Activated T-cell treated with anti-CD3 and anti-CD28 coated beads for 24 hours (primary cell): Measurements from ENCODE around the gene TUBA1C.
A peak's percentile ranks its signal among the peaks of the same experiment; 100 is the strongest.
"Not testable (repeated sequence)": the region's sequence is repeated elsewhere in the genome, so short reads cannot be mapped to it uniquely, and the experiment has no call there.

ENCODE experiments used
- DNase-seq: peaks from one replicate; pipeline ENCODE4 v3.0.0-alpha.2; 2020; ENCODE audit warnings: low read depth

Gene TUBA1C

DNA sequence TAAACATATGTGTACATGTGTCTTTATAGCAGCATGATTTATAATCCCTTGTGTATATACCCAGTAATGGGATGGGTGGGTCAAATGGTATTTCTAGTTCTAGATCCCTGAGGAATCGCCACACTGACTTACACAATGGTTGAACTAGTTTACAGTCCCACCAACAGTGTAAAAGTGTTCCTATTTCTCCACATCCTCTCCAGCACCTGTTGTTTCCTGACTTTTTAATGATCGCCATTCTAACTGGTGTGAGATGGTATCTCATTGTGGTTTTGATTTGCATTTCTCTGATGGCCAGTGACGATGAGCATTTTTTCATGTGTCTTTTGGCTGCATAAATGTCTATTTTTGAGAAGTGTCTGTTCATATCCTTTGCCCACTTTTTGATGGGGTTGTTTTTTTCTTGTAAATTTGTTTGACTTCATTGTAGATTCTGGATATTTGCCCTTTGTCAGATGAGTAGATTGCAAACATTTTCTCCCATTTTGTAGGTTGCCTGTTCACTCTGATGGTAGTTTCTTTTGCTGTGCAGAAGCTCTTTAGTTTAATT, 45.6 kb downstream of the TUBA1C start:
- not testable (repeated sequence) for DNase-seq

DNA sequence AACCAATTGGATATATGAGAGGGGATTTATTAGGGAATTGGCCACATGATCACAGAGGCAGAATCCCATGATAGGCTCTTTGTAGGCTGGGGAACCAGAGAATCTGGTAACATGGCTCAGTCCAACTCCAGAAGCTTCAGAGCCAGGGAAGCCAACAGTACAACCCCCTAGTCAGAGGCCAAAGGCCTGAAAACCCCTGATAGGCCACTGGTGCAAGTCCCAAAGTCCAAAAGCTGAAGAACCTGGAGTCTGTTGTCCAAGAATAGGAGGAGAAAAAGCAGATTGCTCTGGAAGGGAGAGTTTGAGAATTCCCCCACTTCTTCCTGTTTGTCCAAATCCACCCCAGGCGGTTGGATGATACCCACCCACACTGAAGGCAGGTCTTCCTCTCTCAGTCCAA, 49.9 kb downstream of the TUBA1C start:
- no peak for DNase-seq

DNA sequence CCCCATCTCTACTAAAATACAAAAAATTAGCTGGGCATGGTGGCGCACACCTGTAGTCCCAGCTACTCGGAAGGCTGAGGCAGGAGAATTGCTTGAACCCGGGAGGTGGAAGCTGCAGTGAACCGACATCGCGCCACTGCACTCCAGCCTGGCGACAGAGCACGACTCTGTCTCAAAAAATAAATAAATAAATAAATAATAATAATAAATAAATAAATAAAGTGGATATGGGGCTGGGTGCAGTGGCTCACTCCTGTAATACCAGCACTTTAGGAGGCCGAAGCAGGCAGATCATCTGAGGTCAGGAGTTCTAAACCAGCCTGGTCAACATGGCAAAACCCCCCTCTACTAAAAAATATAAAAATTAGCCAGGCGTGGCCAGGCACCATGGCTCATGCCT, 52.2 kb downstream of the TUBA1C start:
- DNase-seq, result not testable (repeated sequence)

DNA sequence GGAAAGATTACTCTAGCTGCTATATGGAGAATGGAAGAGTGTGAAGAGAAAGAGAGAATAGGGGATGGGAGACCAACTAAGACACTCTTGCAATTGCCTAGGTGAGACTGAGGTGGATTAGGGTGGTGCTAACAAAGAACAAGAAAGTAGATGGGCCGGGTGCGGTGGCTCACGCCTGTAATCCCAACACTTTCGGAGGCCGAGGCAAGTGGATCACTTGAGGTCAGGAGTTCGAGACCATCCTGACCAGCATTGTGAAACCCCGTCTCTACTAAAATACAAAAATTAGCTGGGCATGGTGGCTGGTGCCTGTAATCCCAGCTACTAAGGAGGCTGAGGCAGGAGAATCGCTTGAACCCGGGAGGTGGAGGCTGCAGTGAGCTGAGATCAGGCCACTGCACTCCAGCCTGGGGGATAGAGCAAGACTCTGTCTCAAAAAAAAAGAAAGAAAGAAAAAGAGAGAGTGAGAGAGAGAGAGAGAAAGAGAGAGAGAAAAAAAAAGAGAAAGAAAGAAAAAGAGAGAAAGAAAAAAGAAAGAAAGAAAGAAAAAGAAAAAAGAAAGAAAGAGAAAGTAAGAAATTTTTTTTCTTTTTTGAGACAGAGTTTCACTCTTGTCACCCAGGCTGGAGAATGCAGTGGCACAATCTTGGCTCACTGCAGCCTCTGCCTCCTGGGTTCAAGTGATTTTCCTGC, 55.7 kb downstream of the TUBA1C start:
- DNase-seq, result not testable (repeated sequence)

DNA sequence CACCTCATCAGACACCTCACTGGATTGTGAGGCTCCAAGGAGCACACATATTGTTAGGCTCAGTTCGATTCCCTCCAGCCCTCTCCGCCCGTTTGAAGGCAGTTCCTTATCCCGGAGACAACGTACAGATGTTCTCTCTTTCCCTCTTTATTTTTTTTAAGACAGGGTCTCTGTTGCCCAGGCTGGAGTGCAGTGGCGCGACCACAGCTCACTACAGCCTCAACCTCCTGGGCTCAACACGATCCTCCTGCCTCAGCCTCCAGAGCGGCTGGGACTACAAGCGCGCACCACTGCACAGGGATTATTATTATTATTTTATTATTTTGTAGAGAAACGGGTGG, 57.5 kb downstream of the TUBA1C start:
- no peak for DNase-seq

DNA sequence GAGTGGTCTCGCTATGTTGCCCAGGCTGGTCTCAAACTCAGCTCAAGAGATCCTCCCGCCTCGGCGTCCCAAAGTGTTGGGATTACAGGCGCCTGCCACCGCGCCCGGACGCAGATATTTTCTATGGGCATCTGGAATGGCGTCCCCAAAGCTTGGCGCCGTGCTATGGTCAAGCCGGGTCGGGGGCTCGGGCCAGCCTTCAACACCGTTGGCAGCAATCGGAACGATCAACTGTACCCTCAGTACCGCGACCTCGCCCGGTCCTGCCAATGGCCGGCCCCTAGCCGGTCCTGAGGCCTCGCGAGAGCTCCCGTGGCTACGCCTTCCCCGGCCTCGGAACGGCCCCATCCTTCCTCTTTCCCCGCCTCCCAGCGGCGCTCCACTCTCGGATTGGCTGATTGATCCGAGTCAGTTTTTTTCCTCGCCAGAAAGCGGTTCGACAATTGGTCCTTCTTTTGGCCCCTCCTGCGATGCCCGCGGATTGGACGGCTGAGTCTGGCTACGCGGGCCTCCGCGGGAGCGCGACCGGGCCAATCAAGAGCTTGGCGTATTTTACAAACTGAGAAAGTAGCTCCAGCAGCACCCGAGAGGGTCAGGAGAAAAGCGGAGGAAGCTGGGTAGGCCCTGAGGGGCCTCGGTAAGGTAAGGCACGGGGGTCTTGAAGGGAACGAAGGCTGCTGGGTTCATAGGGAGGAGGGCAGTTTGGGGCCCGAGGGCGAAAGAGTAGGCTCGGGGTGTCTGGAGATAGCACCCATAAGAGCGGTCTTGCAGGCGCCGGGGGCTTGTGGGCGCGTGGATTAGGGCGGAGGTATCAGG, 58.0 kb downstream of the TUBA1C start, which contains the start of gene TROAP:
Gene TROAP (plus strand): TSS at position 548 of the 816 bp plus-strand sequence. CDS start 354 bp downstream, outside the sequence.
- DNase-seq, result peak; percentile 96

DNA sequence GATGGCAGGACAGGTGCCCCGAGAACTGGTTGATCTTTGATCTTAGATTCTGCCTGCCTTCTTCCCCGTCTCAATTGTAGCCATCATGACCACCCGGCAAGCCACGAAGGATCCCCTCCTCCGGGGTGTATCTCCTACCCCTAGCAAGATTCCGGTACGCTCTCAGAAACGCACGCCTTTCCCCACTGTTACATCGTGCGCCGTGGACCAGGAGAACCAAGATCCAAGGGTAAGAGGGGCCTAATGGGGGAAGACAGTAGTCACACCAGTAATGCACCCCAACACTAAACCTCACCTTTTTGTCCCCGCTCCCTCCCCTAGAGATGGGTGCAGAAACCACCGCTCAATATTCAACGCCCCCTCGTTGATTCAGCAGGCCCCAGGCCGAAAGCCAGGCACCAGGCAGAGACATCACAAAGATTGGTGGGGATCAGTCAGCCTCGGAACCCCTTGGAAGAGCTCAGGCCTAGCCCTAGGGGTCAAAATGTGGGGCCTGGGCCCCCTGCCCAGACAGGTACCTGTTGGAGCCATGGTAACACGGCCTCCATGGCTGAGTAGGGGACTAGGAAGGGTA, 58.7 kb downstream of the TUBA1C start:
- DNase-seq, result no peak
